GM20431 (cell line): Measurements from ENCODE around the gene CCR6.

Experiments used
- in situ Hi-C: fragments of 300-500 bp; cut with MseI, MboI; formaldehyde crosslinking; loops from one replicate; pipeline ENCODE4 v1.15.0; 2020; ENCODE audit warnings: low sequenced_read_pairs; ENCODE audit not compliant: unreplicated experiment

CCR6 gene

DNA sequence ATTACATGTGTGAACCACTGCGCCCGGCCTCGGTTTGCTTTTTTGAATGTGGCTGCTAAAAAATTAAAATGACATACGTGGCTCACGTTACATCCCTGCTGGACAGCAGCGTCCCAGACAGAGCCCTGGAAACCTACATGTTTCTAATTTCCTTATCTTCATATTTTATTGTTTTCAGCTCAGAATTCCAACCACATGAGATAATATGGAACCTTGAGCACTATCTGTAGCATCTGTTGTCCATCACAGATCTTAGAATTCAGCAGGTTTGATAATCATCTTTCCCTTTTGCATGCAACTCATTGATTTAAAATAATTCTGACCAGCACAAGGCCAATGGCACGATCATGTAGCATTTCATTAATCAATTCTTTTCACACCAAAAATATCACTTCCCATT is 25.9 kb upstream of the CCR6 start:
- in situ Hi-C loops, result no loop called here

GRCh38 chr6:167097770-167098169 is 25.1 kb upstream of the CCR6 start:
- in situ Hi-C loops, result no loop called here

- in situ Hi-C loops, result no loop called here
Observed at GRCh38 chr6:167098825-167099225, 24.1 kb upstream of the CCR6 start.

GRCh38 chr6:167099707-167100106 is 23.2 kb upstream of the CCR6 start:
- in situ Hi-C loops, result no loop called here

DNA sequence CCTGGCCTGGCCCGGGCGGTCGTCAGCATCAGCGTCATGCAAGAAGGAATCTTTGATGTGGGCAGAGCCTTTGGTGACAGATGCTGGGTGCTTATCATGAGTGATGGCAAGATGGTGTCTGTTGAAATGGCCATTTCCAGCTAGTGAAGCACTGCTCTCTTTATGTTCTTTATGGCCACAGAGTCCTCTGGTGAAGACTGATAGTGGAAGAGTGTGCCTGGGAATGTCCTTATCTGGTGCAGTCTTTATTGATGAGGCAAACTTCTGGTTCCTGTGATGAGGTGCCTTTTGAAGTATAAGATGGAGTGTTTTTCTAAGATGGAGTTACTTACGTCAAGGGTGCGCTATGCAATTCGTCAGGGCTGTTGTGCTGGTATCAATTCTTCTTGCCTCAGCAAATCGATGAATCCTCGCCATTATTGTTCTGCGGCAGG is 22.6 kb upstream of the CCR6 start:
- in situ Hi-C loops, result no loop called here

GRCh38 chr6:167102318-167102717 is 20.6 kb upstream of the CCR6 start:
- in situ Hi-C loops, result no loop called here

DNA sequence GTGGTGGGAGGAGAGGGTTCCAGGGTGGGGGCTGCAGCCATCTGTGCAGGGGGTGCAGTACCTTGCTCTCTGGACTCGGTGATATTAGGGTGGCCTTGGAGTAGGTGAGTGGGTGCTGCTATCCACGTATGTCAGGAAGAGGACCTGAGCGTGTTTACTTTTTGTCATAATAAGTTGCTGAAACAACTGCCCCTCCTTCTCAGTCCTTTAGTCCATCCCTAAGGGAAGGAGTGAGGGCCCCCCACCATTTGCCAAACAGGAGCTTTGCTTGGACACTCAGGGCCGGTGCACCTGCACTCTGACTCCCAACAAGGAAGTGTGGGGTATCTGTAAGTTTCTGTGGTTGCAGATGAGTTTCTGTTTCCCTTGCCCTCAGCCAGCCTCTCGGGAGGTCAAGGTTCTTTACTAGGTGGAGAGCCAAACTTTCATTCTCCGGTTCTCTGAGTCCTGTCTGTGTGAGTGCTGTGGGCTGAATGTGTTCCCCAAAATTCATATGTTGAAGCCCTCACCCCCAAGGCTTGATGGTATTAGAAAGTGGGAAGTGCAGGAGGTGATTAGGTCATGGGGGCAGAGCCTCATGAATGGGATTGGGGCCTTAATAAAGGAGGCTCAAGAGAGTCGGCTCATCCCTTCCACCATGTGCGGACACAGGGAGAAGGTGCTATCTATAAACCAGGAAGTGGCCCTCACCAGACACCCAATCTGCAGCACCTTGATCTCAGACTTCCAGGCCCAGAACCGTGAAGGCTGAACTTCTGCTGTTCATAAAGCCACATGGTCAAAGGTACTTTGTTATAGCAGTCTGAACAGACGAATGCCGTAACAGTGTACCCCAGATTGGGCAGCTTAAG is 19.6 kb upstream of the CCR6 start:
- in situ Hi-C loops, result no loop called here

GRCh38 chr6:167104388-167104787 is 18.5 kb upstream of the CCR6 start:
- in situ Hi-C loops, result no loop called here

GRCh38 chr6:167105060-167105459 is 17.8 kb upstream of the CCR6 start:
- in situ Hi-C loops, result no loop called here

DNA sequence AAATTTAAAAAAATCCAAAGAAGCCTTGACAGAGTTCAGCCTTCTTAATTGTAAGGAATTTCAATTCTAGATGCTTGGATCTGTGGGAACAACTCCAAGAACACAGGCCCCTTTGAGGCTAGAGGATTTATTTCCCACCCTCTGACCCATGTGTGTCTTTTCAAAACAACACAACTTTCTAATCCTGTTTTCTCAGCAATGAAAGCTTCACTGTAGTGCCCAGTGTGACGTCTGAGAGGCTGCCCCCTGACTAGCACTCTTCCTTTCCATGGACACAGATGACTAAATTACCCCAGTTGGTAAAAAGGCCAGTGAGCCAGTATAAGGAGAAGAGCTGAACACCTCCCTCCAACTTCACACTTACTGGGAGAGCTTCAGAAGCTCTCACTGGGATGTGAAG is 16.5 kb upstream of the CCR6 start:
- in situ Hi-C loops, result no loop called here

DNA sequence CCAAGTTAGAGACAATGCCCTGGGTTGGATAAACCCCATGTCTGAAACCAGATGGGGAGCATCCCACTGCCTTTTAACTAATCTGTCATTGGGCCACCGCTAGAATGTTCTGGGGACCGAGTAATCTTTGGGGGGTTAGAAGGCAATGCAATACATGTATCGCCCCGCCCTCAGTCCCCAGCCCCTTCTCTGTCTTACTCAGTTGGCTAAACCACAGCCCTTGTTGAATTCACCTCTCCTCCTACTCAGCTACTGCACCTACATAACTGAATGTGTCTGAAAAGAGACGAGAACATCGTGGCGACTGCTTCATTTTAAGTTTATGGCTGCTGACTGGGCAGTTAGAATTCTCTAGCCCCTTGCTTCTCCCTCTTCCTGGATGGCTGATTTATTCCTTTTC is 15.1 kb upstream of the CCR6 start:
- in situ Hi-C loops, result no loop called here

DNA sequence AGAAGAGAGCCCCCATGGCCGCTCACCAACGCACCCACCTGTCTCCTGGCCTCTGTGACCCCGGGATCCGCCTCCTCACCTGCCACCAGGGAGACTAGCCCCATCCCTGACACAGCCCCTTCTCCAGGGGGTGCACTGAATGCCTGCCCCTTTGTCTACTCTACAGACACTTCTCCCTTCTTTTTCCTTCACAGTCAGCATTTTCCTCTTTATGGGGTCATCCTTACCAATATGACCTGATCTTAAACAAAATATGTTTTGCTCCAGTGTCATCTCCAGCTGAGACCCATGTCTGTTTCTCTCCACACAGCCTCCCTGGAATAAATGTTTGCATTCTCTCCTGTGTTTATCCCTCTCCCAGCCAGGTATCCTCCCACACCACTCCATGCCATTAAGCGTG is 14.6 kb upstream of the CCR6 start:
- in situ Hi-C loops, result no loop called here

DNA sequence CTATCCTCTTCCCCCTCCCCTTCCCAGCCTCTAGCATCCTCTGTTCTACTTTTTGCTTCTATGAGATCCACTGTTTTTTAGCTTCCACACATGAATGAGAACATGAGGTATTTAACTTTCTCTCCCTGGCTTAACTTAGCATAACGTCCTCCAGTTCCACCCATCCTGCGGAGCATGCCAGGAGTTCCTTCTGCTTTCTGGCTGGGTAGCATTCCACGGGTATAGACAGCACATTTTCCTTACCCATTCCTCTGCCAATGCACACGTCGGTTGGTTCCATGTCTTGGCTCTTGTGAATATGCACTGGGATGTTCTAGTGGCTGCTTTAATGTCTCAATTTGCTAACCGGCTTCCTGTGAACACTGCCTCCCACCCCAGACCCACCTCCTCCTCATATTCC is 13.2 kb upstream of the CCR6 start:
- in situ Hi-C loops, result no loop called here

DNA sequence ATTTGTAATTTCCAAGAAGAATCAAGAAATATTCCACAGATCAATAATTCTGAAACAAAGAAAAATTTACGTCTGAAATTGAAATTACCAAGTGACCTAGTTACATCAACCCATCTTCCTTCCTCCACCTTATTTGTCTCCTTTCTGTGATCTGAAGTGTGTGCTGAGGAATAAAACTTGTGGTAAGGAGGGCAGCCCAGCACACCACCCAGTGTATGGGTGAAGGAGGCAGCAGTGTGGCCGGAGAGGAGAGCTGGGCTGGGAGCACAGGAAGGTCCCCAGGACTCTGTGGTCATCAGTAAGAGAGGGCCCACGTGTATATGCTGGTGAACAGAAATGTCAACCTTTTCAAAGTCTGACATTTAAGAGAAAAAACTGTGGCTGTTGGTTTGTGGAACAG is 11.3 kb upstream of the CCR6 start:
- in situ Hi-C loops, result no loop called here

DNA sequence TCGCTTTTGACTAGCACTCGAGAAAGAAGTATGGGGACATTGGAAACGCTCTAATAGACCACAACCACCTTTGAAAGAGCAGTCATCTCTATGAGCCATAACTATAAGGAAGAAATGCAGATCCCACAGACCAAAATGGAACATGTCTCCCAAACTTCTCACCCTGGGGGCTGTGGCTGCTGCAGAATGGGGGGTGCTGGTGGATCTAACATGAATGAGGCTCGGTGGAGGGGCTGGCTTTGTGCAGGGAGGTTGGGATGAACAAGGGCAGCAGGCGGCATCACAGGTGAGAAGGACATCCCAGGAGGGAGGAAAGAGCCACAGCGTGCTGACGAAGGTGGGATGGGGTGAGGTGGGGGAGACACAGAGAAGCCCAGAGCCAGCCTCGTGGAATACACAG is 10.5 kb upstream of the CCR6 start:
- in situ Hi-C loops, result no loop called here

DNA sequence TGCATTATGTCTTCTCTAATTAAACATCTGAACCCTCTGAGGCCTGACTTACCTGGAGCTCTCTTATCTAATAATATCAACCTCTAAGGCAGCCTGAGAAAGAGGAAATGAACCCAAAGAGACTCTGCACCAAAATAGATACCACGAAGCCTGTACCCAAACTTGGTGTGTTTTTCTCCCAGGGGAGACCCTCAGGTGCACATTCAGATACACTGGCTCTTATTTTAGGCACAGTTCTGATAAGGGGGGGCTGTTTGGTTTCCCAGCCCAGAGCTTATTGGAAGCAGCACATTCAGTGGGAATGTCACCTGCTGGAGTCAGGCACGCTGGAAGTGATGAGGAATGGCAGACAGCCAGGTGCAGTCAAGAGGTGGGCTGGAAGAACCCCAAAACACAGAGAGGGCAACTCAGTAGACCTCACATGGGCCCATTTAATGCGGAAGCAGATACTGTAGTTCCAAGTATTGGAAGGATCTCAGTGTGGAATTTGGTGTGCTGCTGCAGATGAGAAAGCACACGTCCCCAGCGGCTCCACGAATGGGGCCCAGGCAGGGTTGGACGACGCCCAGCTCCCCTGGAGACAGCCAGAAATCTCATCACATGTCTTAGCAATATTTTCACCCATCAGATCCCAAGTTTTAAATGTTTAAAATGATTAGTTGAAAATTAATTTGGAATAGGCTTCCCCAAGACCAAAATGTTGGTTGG is 9.7 kb upstream of the CCR6 start:
- in situ Hi-C loops, result no loop called here

DNA sequence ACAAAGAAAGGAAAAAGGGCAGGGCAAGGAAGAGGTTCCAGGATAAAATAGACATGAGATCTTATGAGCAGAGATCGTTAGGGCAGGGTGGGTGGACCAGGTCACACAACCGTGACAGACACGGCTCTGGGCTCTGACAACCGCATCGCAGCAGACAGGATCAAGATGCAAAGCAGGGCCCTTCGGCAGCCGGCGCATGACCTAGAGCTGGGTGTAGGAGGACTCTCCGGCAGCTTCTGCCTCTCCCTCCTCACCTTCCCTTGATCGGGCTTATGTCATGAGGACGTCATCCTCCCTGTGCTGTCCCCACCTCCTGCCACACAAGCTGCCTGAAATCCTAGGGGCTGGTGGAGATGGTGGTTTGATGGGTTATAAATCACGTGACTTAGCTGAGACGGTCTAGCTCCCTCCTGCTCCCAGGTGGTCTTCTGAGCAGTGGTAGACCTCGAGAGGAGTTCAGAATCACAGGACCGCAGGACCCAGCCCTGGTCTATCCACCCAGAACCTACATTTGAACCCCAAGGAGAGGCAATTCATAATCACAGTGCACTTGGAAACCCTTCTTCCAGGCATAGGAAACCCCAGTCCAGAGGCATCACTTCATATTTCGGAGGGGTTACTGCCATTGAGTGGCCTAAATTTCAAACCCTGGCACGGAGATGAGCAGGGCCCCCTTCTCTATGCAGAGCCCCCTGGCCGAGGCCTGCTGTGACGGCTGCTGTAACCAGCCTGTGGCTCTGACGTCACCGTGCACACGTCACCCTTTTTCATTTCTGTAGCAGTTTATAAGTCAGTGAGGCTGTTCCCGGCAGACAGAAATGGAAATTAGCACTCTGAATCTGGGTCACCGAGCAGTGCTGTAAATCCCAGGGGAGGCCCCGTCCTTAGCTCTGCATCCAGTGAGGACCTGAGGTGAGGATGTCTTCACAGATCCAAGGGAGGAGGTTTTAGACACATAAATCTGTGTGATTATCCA is 8.7 kb upstream of the CCR6 start:
- in situ Hi-C loops, result no loop called here

DNA sequence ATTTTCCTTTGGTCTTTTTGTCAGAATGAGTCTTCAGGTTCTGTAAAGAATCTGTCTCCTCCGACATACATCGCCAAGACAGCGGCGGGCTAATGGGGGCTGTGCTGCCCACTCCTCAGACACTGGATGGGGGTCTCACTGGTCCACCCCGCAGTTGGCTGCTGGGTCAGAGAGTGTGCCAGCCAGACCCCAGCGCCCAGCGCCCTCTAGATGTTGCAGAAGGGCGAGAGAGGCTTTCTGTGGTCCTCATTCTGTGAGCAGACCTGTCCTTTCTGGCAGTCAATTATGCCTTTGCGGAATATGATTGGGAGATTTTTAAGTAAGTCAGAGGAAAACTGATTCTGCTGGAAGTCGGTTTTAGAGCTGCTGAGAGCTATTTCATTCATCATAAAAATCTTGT is 7.8 kb upstream of the CCR6 start:
- in situ Hi-C loops, result no loop called here

- in situ Hi-C loops, result no loop called here
Observed at GRCh38 chr6:167116109-167116837, 6.6 kb upstream of the CCR6 start.

DNA sequence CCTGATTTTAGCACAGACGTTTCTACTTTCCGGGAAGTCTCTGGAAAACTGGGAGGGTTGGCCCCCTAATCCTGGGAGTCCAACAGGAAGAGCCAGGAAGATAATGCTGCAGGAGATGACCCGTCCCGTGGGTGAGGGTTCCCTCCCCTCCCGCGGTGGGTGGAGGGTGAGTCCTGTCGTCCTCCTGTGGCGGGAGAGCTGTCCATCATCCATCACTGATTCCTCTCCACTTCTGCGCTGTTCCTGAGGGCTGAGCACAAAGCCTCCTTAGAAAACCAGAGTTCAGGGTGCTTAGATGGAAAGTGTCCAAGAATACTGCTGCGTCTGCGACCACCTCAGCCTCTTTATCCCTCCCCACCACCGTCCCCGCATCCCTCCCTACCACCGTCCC is 6.1 kb upstream of the CCR6 start:
- in situ Hi-C loops, result no loop called here
